ENCODE data around the gene USP6NL. TPM values are rescaled to one million over a fixed set of nuclear protein-coding genes. Genes with fewer than 3 reads are reported as not detected.
A peak's percentile ranks its signal among the peaks of the same experiment; 100 is the strongest.

The USP6NL gene
- total and polyA plus RNA-seq, 2 of the 13 experiments (the other 11 are each of a cell fraction or from before 2014, with no cell fraction given): 10.5 to 22.9 TPM

- TF ChIP-seq THAP7 (CRISPR knock-in tag; IDR thresholded peaks at IDR 0.05): no peak
- no peak for TF ChIP-seq ZNF296 (CRISPR knock-in tag; conservative IDR thresholded peaks at IDR 0.05)
- no peak for TF ChIP-seq IRF1 (CRISPR knock-in tag; IDR thresholded peaks at IDR 0.05; ENCODE audit: low read depth)
- no peak for TF ChIP-seq TEAD3 (CRISPR knock-in tag; optimal IDR thresholded peaks at IDR 0.05; ENCODE audit: borderline replicate concordance)
- TF ChIP-seq ARNT (IDR thresholded peaks at IDR 0.05): no peak
- TF ChIP-seq PBX2 (CRISPR knock-in tag; IDR thresholded peaks at IDR 0.05): no peak
- no peak for TF ChIP-seq ZNF503 (CRISPR knock-in tag; IDR thresholded peaks at IDR 0.05)
- TF ChIP-seq ZNF724P (CRISPR knock-in tag; IDR thresholded peaks at IDR 0.05; ENCODE audit: borderline replicate concordance): no peak
- TF ChIP-seq ZBTB46 (CRISPR knock-in tag; IDR thresholded peaks at IDR 0.05; ENCODE audit: borderline replicate concordance): no peak
- no peak for TF ChIP-seq ZNF253 (CRISPR knock-in tag; IDR thresholded peaks at IDR 0.05; ENCODE audit: borderline replicate concordance)
- TF ChIP-seq ATAD3A (CRISPR knock-in tag; IDR thresholded peaks at IDR 0.05): no peak
- TF ChIP-seq ZFP1 (CRISPR knock-in tag; IDR thresholded peaks at IDR 0.05): no peak
- no peak for TF ChIP-seq HNF4G (IDR thresholded peaks at IDR 0.05; ENCODE audit: borderline replicate concordance, low read depth, low read length)
- TF ChIP-seq HNF4G (CRISPR knock-in tag; IDR thresholded peaks at IDR 0.05; ENCODE audit: borderline replicate concordance, low read depth): no peak
- TF ChIP-seq RBAK (CRISPR knock-in tag; IDR thresholded peaks at IDR 0.05): no peak
- no peak for TF ChIP-seq ZNF180 (CRISPR knock-in tag; IDR thresholded peaks at IDR 0.05; ENCODE audit: borderline replicate concordance, low read depth)
- TF ChIP-seq MXI1 (IDR thresholded peaks at IDR 0.05; ENCODE audit: borderline replicate concordance, low read depth, low read length): no peak
- TF ChIP-seq ZNF143 (CRISPR knock-in tag; IDR thresholded peaks at IDR 0.05): no peak
- TF ChIP-seq SOX13 (IDR thresholded peaks at IDR 0.05): no peak
- TF ChIP-seq SOX13 (CRISPR knock-in tag; conservative IDR thresholded peaks at IDR 0.05 in 1 of 2, IDR thresholded peaks at IDR 0.05 in 1 of 2): 0 out of 4 replicates have a peak, but pooled peaks of 1 of the 2 experiments have one; percentile 13
- no peak for TF ChIP-seq ZNF549 (CRISPR knock-in tag; IDR thresholded peaks at IDR 0.05)
- no peak for TF ChIP-seq EEA1 (CRISPR knock-in tag; IDR thresholded peaks at IDR 0.05; ENCODE audit: borderline replicate concordance)
- TF ChIP-seq ZNF329 (CRISPR knock-in tag; IDR thresholded peaks at IDR 0.05; ENCODE audit: low read depth): no peak
- TF ChIP-seq MAFK (conservative IDR thresholded peaks at IDR 0.05 in 1 of 2, IDR thresholded peaks at IDR 0.05 in 1 of 2; ENCODE audit: low read length in 2 of 2): peak; percentile 60 to 67
- no peak for TF ChIP-seq ZSCAN29 (CRISPR knock-in tag; conservative IDR thresholded peaks at IDR 0.05)
- no peak for TF ChIP-seq TAF15 (IDR thresholded peaks at IDR 0.05; ENCODE audit: low read depth, low read length, poor library complexity, severe bottlenecking)
Observed at GRCh38 chr10:11579885-11580284, 31.6 kb downstream of the USP6NL start (continued).

Data from HepG2 (cell line).